Fibroblast of lung (primary cell): ENCODE data around the gene DNAJC11. TPM values are rescaled to one million over a fixed set of nuclear protein-coding genes. Genes with fewer than 3 reads are reported as not detected.

ENCODE experiments used
- DNase-seq, 2 donors: peaks; one replicate each; pipeline versions ENCODE4 v3.0.0 to v3.0.0-alpha.2; 2010; ENCODE audit warnings: low read depth in 2 of 2
- H2AFZ ChIP-seq: 2 replicates; pipeline ENCODE4 v1.5.1; 2012; ENCODE audit warnings: low read length, control low read depth, inconsistent platforms
- H3K27ac ChIP-seq: 2 replicates; pipeline ENCODE4 v1.5.1; 2011; ENCODE audit warnings: low read length, control low read depth; ENCODE audit not compliant: insufficient read depth
- H3K27me3 ChIP-seq: 2 replicates; pipeline ENCODE4 v1.5.1; 2011; ENCODE audit warnings: mild to moderate bottlenecking, low read length; ENCODE audit not compliant: control insufficient read depth, insufficient read depth
- H3K36me3 ChIP-seq: 2 replicates; pipeline ENCODE4 v1.5.1; 2011; ENCODE audit warnings: low read length; ENCODE audit not compliant: control insufficient read depth, insufficient read depth
- H3K4me1 ChIP-seq: 2 replicates; pipeline ENCODE4 v1.5.1; 2011; ENCODE audit warnings: low read length; ENCODE audit not compliant: control insufficient read depth, insufficient read depth; ENCODE audit errors: extremely low read depth
- H3K4me2 ChIP-seq: 2 replicates; pipeline ENCODE4 v1.5.1; 2011; ENCODE audit warnings: low read length, control low read depth; ENCODE audit not compliant: insufficient read depth; ENCODE audit errors: extremely low read depth
- H3K4me3 ChIP-seq, 4 experiments: fragments of 200-600 bp in 1 of 4; sonication (generic) in 1 of 4; replicated peaks in 1 of 4; 2 replicates each; pipeline ENCODE4 v1.5.1; 2011 to 2016; ENCODE audit warnings: low read length in 4 of 4, low read depth in 3 of 4, mild to moderate bottlenecking in 3 of 4, control low read depth in 2 of 4, inconsistent platforms in 1 of 4, mixed read lengths in 1 of 4; ENCODE audit not compliant: insufficient read depth in 1 of 4; ENCODE audit errors: control extremely low read depth in 1 of 4
- H3K79me2 ChIP-seq: 2 replicates; pipeline ENCODE4 v1.5.1; 2012; ENCODE audit warnings: mild to moderate bottlenecking, low read length, inconsistent platforms; ENCODE audit not compliant: control insufficient read depth, insufficient read depth
- H3K9ac ChIP-seq: 2 replicates; pipeline ENCODE4 v1.5.1; 2011; ENCODE audit warnings: mild to moderate bottlenecking, low read length, control low read depth; ENCODE audit not compliant: insufficient read depth
- H3K9me3 ChIP-seq: 2 replicates; pipeline ENCODE4 v1.5.1; 2012; ENCODE audit warnings: low read depth, low read length; ENCODE audit not compliant: control insufficient read depth, insufficient read depth
- H4K20me1 ChIP-seq: 2 replicates; pipeline ENCODE4 v1.5.1; 2011; ENCODE audit warnings: low read length; ENCODE audit not compliant: control insufficient read depth, insufficient read depth; ENCODE audit errors: extremely low read depth
- CTCF ChIP-seq, 2 donors: IDR thresholded peaks in 1 of 2; conservative IDR thresholded peaks in 1 of 2; 1 replicate in 1 of 2; 2 replicates in 1 of 2; pipeline ENCODE4 v1.5.1; 2011 to 2012; ENCODE audit warnings: low read length in 2 of 2, control low read depth in 1 of 2, inconsistent platforms in 1 of 2, low read depth in 1 of 2, mild to moderate bottlenecking in 1 of 2
- EZH2 ChIP-seq: IDR thresholded peaks from 2 replicates; pipeline ENCODE4 v1.5.1; 2012; ENCODE audit warnings: low read length, control low read depth, mild to moderate bottlenecking; ENCODE audit errors: missing control alignments
- polyA plus RNA-seq, 2 donors: library from polyadenylated mRNA; depleted of rRNA in 1 of 2; stranded (reverse) in 1 of 2; unstranded in 1 of 2; fragments of >200 nt; gene quantifications; 2 replicates each; pipeline ENCODE4 v1.2.1, GENCODE V29; 2011 to 2012; ENCODE audit warnings: missing spikeins in 1 of 2
- total RNA-seq: library from RNA; depleted of rRNA; stranded (reverse); fragments of >200 nt; gene quantifications from 2 replicates; pipeline ENCODE4 v1.2.1, GENCODE V29; 2014

The DNAJC11 gene
- total and polyA plus RNA-seq, 2 donors (not counting 1 experiment from before 2014, with no cell fraction given) = 31.8 to 35.2 TPM

DNA sequence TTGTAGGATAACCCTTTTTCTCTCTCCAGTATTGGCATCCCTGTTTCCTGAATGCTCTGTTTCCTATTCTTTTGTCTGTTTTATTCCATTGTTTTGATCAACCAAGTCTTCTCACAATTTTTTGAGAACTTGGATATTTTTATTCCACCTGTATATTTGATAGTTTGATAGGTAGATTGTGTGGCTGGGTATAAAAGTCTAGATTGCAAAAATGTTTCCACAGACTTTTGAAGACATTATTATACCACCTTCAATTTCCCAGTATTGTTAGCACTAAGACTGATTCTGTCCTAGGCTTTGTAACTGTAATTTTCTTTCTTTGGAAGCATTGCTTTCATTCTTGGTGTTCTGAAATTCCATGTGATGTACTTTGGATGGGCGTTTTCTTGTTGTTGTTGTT, 9.6 kb upstream of the DNAJC11 start:
- no peak overlapping the region for H2AFZ ChIP-seq
- no peak for TF ChIP-seq EZH2
- no peak for TF ChIP-seq CTCF (conservative IDR thresholded peaks at IDR 0.05 in 1 of 2, IDR thresholded peaks at IDR 0.05 in 1 of 2; ENCODE audit: low read depth in 1 of 2, low read length in 2 of 2)
- no peak for DNase-seq

DNA sequence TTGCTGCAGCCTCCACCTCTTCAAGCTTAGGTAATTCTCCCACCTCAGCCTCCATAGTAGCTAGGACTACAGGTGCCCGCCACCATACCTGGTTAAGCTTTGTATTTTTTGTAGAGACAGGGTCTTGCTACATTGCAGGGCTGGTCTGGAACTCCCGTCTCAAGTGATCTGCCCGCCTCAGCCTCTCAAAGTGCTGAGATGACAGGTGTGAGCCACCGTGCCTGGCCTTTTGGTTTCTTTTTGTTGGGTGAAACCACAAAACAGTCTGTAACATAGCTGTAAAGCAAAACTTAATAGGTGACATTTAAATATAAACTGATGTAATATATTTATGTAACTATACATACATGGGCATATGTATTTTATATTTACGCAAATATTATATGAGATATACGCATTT, 3.1 kb upstream of the DNAJC11 start:
- no peak for DNase-seq
- no peak for TF ChIP-seq EZH2
- TF ChIP-seq CTCF (conservative IDR thresholded peaks at IDR 0.05 in 1 of 2, IDR thresholded peaks at IDR 0.05 in 1 of 2; ENCODE audit: low read depth in 1 of 2, low read length in 2 of 2) = no peak
- Histone ChIP-seq H3K27me3 (peaks cover 9% of the 10 kb centered on the region), H3K27ac (no peak overlapping the region), H4K20me1 (no peaks in the 10 kb centered on the region), H3K4me2 (no peak overlapping the region), H3K4me3 (no peak overlapping the region), H3K79me2 (peaks cover 18% of the 10 kb centered on the region), H2AFZ (no peak overlapping the region), H3K9me3 (no peaks in the 10 kb centered on the region), H3K4me1 (no peaks in the 10 kb centered on the region), H3K36me3 (no peaks in the 10 kb centered on the region), H3K9ac (no peak overlapping the region)

More for the DNA sequence above, 9.6 kb upstream of the DNAJC11 start:
- no peaks in the 10 kb centered on the region for H4K20me1 ChIP-seq
- H3K27me3 ChIP-seq = peaks cover 9% of the 10 kb centered on the region
- H3K4me3 ChIP-seq = no peak overlapping the region
- no peak overlapping the region for H3K9ac ChIP-seq
- H3K79me2 ChIP-seq = no peaks in the 10 kb centered on the region
- H3K4me1 ChIP-seq = no peaks in the 10 kb centered on the region
- no peak overlapping the region for H3K4me2 ChIP-seq
- H3K36me3 ChIP-seq = no peaks in the 10 kb centered on the region
- H3K9me3 ChIP-seq = no peaks in the 10 kb centered on the region
- H3K27ac ChIP-seq = no peak overlapping the region

DNA sequence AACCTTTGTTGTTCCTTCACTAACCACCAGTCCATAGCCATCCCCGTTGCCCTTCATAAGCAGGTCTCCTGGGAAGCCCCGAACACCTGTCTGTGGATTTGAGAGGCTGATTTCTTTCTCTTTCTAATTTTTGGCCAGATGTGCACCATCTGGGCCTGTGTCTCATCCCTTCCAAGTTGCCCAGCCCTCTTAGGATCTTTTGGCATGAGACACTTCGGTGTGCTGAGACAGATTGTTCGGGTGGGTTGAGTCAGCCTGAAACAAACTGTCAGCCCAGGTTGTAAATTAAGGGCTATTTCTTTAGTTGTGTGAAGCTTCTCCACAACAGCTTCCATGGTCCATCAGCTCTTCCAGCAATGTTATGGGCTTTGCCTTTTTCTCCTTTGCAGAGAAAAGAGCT, 1.4 kb upstream of the DNAJC11 start:
- H3K4me3 ChIP-seq = no peak overlapping the region
- no peaks in the 10 kb centered on the region for H3K9me3 ChIP-seq
- H4K20me1 ChIP-seq = no peaks in the 10 kb centered on the region
- no peak for DNase-seq
- TF ChIP-seq EZH2 (no peak), CTCF (conservative IDR thresholded peaks at IDR 0.05 in 1 of 2, IDR thresholded peaks at IDR 0.05 in 1 of 2; ENCODE audit: low read depth in 1 of 2, low read length in 2 of 2) (no peak)
- H2AFZ ChIP-seq = no peak overlapping the region
- H3K4me2 ChIP-seq = no peak overlapping the region
- H3K79me2 ChIP-seq = peaks cover 31% of the 10 kb centered on the region
- H3K27ac ChIP-seq = no peak overlapping the region
- H3K27me3 ChIP-seq = peaks cover 9% of the 10 kb centered on the region
- no peaks in the 10 kb centered on the region for H3K4me1 ChIP-seq
- no peaks in the 10 kb centered on the region for H3K36me3 ChIP-seq
- no peak overlapping the region for H3K9ac ChIP-seq
